Femur (tissue), 1 donor: Measurements from ENCODE around the gene FNDC3B.

Experiments
- DNase-seq: peaks from one replicate; pipeline ENCODE4 v3.0.0-alpha.2; 2017

Gene FNDC3B

GRCh38 chr3:172195407-172195754 is 156.0 kb downstream of the FNDC3B start:
- DNase-seq, result no peak

GRCh38 chr3:172197344-172197743 is 158.0 kb downstream of the FNDC3B start:
- no peak for DNase-seq

GRCh38 chr3:172198428-172198827 is 159.1 kb downstream of the FNDC3B start:
- no peak for DNase-seq

GRCh38 chr3:172199850-172200369 is 160.5 kb downstream of the FNDC3B start:
- no peak for DNase-seq

- peak; percentile 91 for DNase-seq
Observed at GRCh38 chr3:172201136-172201869, 161.9 kb downstream of the FNDC3B start.

GRCh38 chr3:172201870-172202236 is 162.5 kb downstream of the FNDC3B start:
- DNase-seq, result peak; percentile 69

GRCh38 chr3:172202797-172203196 is 163.4 kb downstream of the FNDC3B start:
- DNase-seq, result no peak

GRCh38 chr3:172203522-172204258 is 164.3 kb downstream of the FNDC3B start:
- DNase-seq, result peak; percentile 53

- no peak for DNase-seq
Observed at GRCh38 chr3:172204716-172205115, 165.3 kb downstream of the FNDC3B start.

GRCh38 chr3:172208586-172209332 is 169.4 kb downstream of the FNDC3B start:
- DNase-seq, result peak; percentile 52

- DNase-seq, result peak; percentile 69
Observed at GRCh38 chr3:172209333-172210321, 170.2 kb downstream of the FNDC3B start.

GRCh38 chr3:172210355-172210754 is 171.0 kb downstream of the FNDC3B start:
- no peak for DNase-seq

- no peak for DNase-seq
Observed at GRCh38 chr3:172211123-172211522, 171.7 kb downstream of the FNDC3B start.

- DNase-seq, result no peak
Observed at GRCh38 chr3:172213200-172213599, 173.8 kb downstream of the FNDC3B start.

GRCh38 chr3:172213904-172214303 is 174.5 kb downstream of the FNDC3B start:
- no peak for DNase-seq

- DNase-seq, result no peak
Observed at GRCh38 chr3:172216267-172216666, 176.9 kb downstream of the FNDC3B start.

- no peak for DNase-seq
Observed at GRCh38 chr3:172216911-172217310, 177.5 kb downstream of the FNDC3B start.

GRCh38 chr3:172217877-172218276 is 178.5 kb downstream of the FNDC3B start:
- DNase-seq, result no peak

GRCh38 chr3:172218350-172219323 is 179.3 kb downstream of the FNDC3B start:
- DNase-seq, result no peak

- DNase-seq, result no peak
Observed at GRCh38 chr3:172219750-172220149, 180.4 kb downstream of the FNDC3B start.

GRCh38 chr3:172221547-172221946 is 182.2 kb downstream of the FNDC3B start:
- DNase-seq, result no peak
